ENCODE results near the gene SNRNP200. TPM values are rescaled to one million over a fixed set of nuclear protein-coding genes. Genes with fewer than 3 reads are reported as not detected.

Gene SNRNP200
- total RNA-seq, 3 donors from 2014 or later (not counting 1 experiment from before 2014, with no cell fraction given) = 207 to 236 (median 228) TPM

- TF ChIP-seq CTCF (IDR thresholded peaks at IDR 0.05) = no peak
- no peaks in the 10 kb centered on the region for H3K9me3 Mint-ChIP-seq
- ATAC-seq (peak; percentile 14 to 25 (median 21)), DNase-seq (peak; percentile 27 to 52)
- Histone ChIP-seq H3K27ac (ENCODE audit: low read length) (peak within 1 kb of the TSS; percentile 77), H3K36me3 (ENCODE audit: control insufficient read depth, insufficient read depth, low read length) (peaks cover 17% of the 10 kb centered on the region), H3K4me3 (ENCODE audit: low read length) (peak within 1 kb of the TSS; percentile 75), H3K27me3 (ENCODE audit: control insufficient read depth, insufficient read depth, low read length) (no peaks in the 10 kb centered on the region), H3K4me1 (ENCODE audit: control insufficient read depth, insufficient read depth, low read length) (peaks cover 45% of the 10 kb centered on the region), H3K9me3 (ENCODE audit: control insufficient read depth, insufficient read depth, low read length) (no peaks in the 10 kb centered on the region)
- peaks cover 61 to 67% of the 10 kb centered on the region in 2 donors for H3K4me1 Mint-ChIP-seq
- H3K4me3 Mint-ChIP-seq = peak within 1 kb of the TSS; percentile 96
- peak within 1 kb of the TSS; percentile 90 to 92 for H3K27ac Mint-ChIP-seq
- H3K27me3 Mint-ChIP-seq (ENCODE audit: low read depth in 2 of 2) = no peaks in the 10 kb centered on the region
- WGBS (ENCODE audit: insufficient coverage) = under 1% methylated on average over 58 of the region's 58 CpGs
- H3K36me3 Mint-ChIP-seq = no peaks in the 10 kb centered on the region
- intact Hi-C loops (cut with micrococcal nuclease) = no loop called here
Observed at GRCh38 chr2:96325041-96325883, 19.9 kb upstream of the SNRNP200 start, which contains the start of gene ITPRIPL1. Gene ITPRIPL1 (plus strand): TSS chr2:96325317. CDS start chr2:96325840, 523 bp downstream.

GRCh38 chr2:96324721-96325040 is 19.3 kb upstream of the SNRNP200 start:
- ATAC-seq = peak; percentile 4 to 10 (median 5)

GRCh38 chr2:96323849-96324248 is 18.5 kb upstream of the SNRNP200 start:
- Histone ChIP-seq H3K4me3 (ENCODE audit: low read length) (no peak overlapping the region), H3K27ac (ENCODE audit: low read length) (peak overlapping the region; percentile 77), H3K36me3 (ENCODE audit: control insufficient read depth, insufficient read depth, low read length) (peaks cover 17% of the 10 kb centered on the region), H3K27me3 (ENCODE audit: control insufficient read depth, insufficient read depth, low read length) (no peaks in the 10 kb centered on the region), H3K4me1 (ENCODE audit: control insufficient read depth, insufficient read depth, low read length) (peaks cover 57% of the 10 kb centered on the region), H3K9me3 (ENCODE audit: control insufficient read depth, insufficient read depth, low read length) (no peaks in the 10 kb centered on the region)
- no CpG with 5 or more reads among the region's 1 CpG for WGBS (ENCODE audit: insufficient coverage)
- Mint-ChIP-seq H3K36me3 (no peaks in the 10 kb centered on the region), H3K4me1 (peaks cover 70 to 77% of the 10 kb centered on the region in 2 donors), H3K9me3 (no peaks in the 10 kb centered on the region), H3K27me3 (ENCODE audit: low read depth in 2 of 2) (no peaks in the 10 kb centered on the region), H3K27ac (peak overlapping the region; percentile 90 to 92), H3K4me3 (peak overlapping the region; percentile 96)
- no peak for DNase-seq
- intact Hi-C loops (cut with micrococcal nuclease) = loop anchor here (5.0 kb wide), 1 partner anchor 57 kb away; the partner anchor contains the start of genes CIAO1 and TMEM127
- TF ChIP-seq CTCF (IDR thresholded peaks at IDR 0.05) = no peak
- no peak for ATAC-seq

More at GRCh38 chr2:96324721-96325040, 19.3 kb upstream of the SNRNP200 start:
- no peaks in the 10 kb centered on the region for H3K36me3 Mint-ChIP-seq
- peaks cover 51% of the 10 kb centered on the region for H3K4me1 ChIP-seq (ENCODE audit: control insufficient read depth, insufficient read depth, low read length)
- peak overlapping the region; percentile 96 for H3K4me3 Mint-ChIP-seq
- H3K27me3 ChIP-seq (ENCODE audit: control insufficient read depth, insufficient read depth, low read length) = no peaks in the 10 kb centered on the region
- no peaks in the 10 kb centered on the region for H3K9me3 ChIP-seq (ENCODE audit: control insufficient read depth, insufficient read depth, low read length)
- H3K27ac ChIP-seq (ENCODE audit: low read length) = peak overlapping the region; percentile 77
- DNase-seq = peak in 1 of 2 donors; percentile 58
- H3K36me3 ChIP-seq (ENCODE audit: control insufficient read depth, insufficient read depth, low read length) = peaks cover 17% of the 10 kb centered on the region
- intact Hi-C loops (cut with micrococcal nuclease) = loop anchor here (5.0 kb wide), 1 partner anchor 57 kb away; the partner anchor contains the start of genes CIAO1 and TMEM127
- no peaks in the 10 kb centered on the region for H3K9me3 Mint-ChIP-seq
- TF ChIP-seq CTCF (IDR thresholded peaks at IDR 0.05) = no peak
- 8% methylated on average over 5 of the region's 6 CpGs for WGBS (ENCODE audit: insufficient coverage)
- H3K4me3 ChIP-seq (ENCODE audit: low read length) = peak overlapping the region; percentile 75
- no peaks in the 10 kb centered on the region for H3K27me3 Mint-ChIP-seq (ENCODE audit: low read depth in 2 of 2)
- peak overlapping the region; percentile 90 to 92 for H3K27ac Mint-ChIP-seq
- peaks cover 65 to 71% of the 10 kb centered on the region in 2 donors for H3K4me1 Mint-ChIP-seq

Data from natural killer cell (primary cell).